ENCODE results near the gene GPR39.

GPR39 gene

DNA sequence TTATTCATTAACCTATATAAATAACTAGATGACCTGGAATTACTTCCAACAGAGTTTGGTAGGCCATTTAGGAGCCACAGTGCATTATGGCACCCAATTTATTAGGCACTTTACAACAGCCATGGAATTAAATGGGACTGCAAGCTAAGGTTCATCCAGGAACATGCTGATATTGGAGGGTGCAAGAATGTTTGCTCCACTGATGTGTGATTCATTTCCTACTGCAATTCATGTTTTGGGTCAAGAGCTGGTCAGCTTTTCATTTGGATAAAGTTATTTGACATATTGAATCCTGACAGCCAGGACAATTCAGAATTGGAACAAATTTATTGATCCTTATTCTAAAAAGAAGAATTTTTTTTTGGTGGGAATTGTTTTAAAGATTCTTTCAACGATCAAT is 265.2 kb downstream of the GPR39 start:
- H3K4me3 ChIP-seq (ENCODE audit: low read depth, low read length): no peak overlapping the region
- no peak for DNase-seq (ENCODE audit: low read depth, low spot score)
- CTCF ChIA-PET: interaction anchor here (1.5 kb wide), 1 partner anchor 14 kb away, joined by 5 read pairs; no protein-coding TSS in a partner anchor
- POLR2A ChIA-PET: no interaction called here
- TF ChIP-seq, protein P1, sequence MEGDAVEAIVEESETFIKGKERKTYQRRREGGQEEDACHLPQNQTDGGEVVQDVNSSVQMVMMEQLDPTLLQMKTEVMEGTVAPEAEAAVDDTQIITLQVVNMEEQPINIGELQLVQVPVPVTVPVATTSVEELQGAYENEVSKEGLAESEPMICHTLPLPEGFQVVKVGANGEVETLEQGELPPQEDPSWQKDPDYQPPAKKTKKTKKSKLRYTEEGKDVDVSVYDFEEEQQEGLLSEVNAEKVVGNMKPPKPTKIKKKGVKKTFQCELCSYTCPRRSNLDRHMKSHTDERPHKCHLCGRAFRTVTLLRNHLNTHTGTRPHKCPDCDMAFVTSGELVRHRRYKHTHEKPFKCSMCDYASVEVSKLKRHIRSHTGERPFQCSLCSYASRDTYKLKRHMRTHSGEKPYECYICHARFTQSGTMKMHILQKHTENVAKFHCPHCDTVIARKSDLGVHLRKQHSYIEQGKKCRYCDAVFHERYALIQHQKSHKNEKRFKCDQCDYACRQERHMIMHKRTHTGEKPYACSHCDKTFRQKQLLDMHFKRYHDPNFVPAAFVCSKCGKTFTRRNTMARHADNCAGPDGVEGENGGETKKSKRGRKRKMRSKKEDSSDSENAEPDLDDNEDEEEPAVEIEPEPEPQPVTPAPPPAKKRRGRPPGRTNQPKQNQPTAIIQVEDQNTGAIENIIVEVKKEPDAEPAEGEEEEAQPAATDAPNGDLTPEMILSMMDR (IDR thresholded peaks at IDR 0.05; ENCODE audit: insufficient read depth, low read length, missing control alignments): no peak

DNA sequence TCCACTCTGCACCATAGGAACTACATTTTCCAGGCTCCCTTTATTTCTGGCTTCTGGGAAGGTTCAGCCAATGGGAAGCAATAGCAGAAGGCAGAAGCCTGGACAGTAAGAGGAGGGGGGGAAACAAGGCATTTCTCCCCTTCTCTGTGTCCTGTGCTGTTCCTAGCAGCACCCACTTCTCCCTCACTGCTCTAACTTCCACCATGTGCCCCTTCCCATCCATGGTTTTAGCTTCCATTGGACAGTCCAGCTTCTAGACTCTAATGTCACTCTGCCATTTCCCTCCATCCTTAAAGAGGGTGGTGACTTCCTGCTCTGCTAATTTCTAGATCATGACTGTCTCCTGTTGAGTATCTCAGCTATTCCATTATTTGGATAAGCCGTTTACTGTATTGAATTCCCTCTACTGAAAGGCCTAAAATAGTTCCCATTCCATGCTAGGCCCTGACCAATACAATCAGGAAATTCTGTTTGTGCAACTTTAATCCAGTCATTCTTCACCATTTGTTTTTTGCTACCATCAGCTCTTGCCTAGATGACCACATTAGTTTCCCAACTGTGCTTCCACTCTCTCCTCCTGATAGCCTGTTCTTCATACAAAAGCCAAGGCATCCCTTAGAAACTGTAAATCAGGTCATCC is 274.2 kb downstream of the GPR39 start:
- POLR2A ChIA-PET: no interaction called here
- DNase-seq (ENCODE audit: low read depth, low spot score): no peak
- CTCF ChIA-PET: interaction anchor here (0.8 to 1.4 kb wide), 2 partner anchors 13 to 22 kb away, joined by 3 to 5 read pairs; no protein-coding TSS in a partner anchor
- TF ChIP-seq, protein P1 (IDR thresholded peaks at IDR 0.05; ENCODE audit: insufficient read depth, low read length, missing control alignments): no peak
- no peak overlapping the region for H3K4me3 ChIP-seq (ENCODE audit: low read depth, low read length)

DNA sequence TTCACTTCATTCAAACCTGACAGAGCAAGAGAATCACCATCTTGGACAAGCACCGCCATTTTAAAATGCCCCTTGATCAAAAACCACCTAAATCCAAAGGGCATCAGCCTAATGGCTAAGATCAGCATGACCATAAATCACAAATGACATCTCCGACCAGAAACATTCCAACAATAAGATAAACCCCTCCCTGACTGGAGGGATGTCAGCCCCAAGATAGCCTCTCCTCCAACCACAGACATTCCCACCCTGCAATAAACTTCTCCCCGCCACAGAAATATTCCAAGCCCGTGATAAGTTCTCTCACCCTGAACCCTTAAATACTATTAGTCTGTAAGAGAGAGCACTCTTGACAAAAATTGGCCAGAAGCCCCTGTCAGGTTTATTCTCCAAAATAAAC is 275.0 kb downstream of the GPR39 start:
- POLR2A ChIA-PET: no interaction called here
- CTCF ChIA-PET: no interaction called here
- DNase-seq (ENCODE audit: low read depth, low spot score): no peak
- no peak overlapping the region for H3K4me3 ChIP-seq (ENCODE audit: low read depth, low read length)
- TF ChIP-seq, protein P1 (IDR thresholded peaks at IDR 0.05; ENCODE audit: insufficient read depth, low read length, missing control alignments): no peak

DNA sequence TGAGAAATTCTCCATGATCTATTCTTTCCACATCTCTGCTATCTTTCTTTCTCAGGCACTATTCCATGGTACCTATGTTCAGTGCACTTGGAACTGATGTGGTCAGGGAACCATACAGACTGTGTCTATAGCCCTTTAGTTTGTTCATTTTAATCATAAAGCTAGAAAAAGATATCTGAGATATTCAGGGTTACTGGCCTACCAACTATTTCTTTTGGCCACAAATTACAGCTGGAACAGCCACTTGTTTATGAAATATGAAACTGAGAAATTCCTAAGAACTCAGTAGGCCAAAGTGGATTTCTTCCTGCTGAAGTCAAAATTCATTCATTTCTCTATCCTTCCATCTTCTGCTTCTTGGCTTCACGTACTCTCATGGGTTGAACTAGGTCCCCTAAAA is 276.2 kb downstream of the GPR39 start:
- ChIA-PET POLR2A (no interaction called here), CTCF (no interaction called here)

More for the DNA sequence above, 276.2 kb downstream of the GPR39 start:
- no peak for DNase-seq (ENCODE audit: low read depth, low spot score)
- H3K4me3 ChIP-seq (ENCODE audit: low read depth, low read length): no peak overlapping the region
- TF ChIP-seq, protein P1 (IDR thresholded peaks at IDR 0.05; ENCODE audit: insufficient read depth, low read length, missing control alignments): no peak
